Measurements from ENCODE around the gene LYL1.
A peak's percentile ranks its signal among the peaks of the same experiment; 100 is the strongest.

Gene LYL1

GRCh38 chr19:13104360-13104847 lies 1.7 kb upstream of the LYL1 start:
- DNase-seq, result no peak

- no peak for DNase-seq
Observed at GRCh38 chr19:13103581-13104359, 1.1 kb upstream of the LYL1 start.

GRCh38 chr19:13102416-13102665 lies 317 bp downstream of the LYL1 start:
- no peak for DNase-seq

- no peak for DNase-seq
Observed at GRCh38 chr19:13101590-13102415, 855 bp downstream of the LYL1 start.

GRCh38 chr19:13100841-13101589 lies 1.6 kb downstream of the LYL1 start:
- no peak for DNase-seq

GRCh38 chr19:13100031-13100588 lies 2.5 kb downstream of the LYL1 start:
- no peak for DNase-seq

GRCh38 chr19:13099073-13099999 lies 3.3 kb downstream of the LYL1 start:
- DNase-seq, result no peak

GRCh38 chr19:13098277-13099072 lies 4.2 kb downstream of the LYL1 start:
- DNase-seq, result no peak

GRCh38 chr19:13097463-13098258 lies 5.0 kb downstream of the LYL1 start:
- DNase-seq, result no peak

GRCh38 chr19:13097033-13097462 lies 5.6 kb downstream of the LYL1 start:
- DNase-seq, result no peak

GRCh38 chr19:13095934-13096927 lies 6.4 kb downstream of the LYL1 start:
- no peak for DNase-seq

GRCh38 chr19:13095393-13095784 lies 7.3 kb downstream of the LYL1 start:
- no peak for DNase-seq

- DNase-seq, result no peak
Observed at GRCh38 chr19:13094771-13095392, 7.8 kb downstream of the LYL1 start.

- no peak for DNase-seq
Observed at GRCh38 chr19:13094106-13094504, 8.6 kb downstream of the LYL1 start.

GRCh38 chr19:13093407-13094105 lies 9.1 kb downstream of the LYL1 start:
- DNase-seq, result peak; percentile 52

GRCh38 chr19:13092606-13093235 lies 9.9 kb downstream of the LYL1 start:
- DNase-seq, result no peak

GRCh38 chr19:13092158-13092543 lies 10.5 kb downstream of the LYL1 start:
- no peak for DNase-seq
